ENCODE results near the gene PRRC2B.
"Not testable (repeated sequence)": the region's sequence is repeated elsewhere in the genome, so short reads cannot be mapped to it uniquely, and the experiment has no call there.

The PRRC2B gene

GRCh38 chr9:131525643-131526565 lies 132.0 kb downstream of the PRRC2B start:
- DNase-seq (ENCODE audit: low read depth, low spot score): no peak
- H3K27ac ChIP-seq: no peak overlapping the region

- no peak overlapping the region for H3K27ac ChIP-seq
- no peak for DNase-seq (ENCODE audit: low read depth, low spot score)
Observed at GRCh38 chr9:131528186-131528585, 134.3 kb downstream of the PRRC2B start.

- H3K27ac ChIP-seq: no peak overlapping the region
Observed at GRCh38 chr9:131528886-131529505, 135.1 kb downstream of the PRRC2B start.

GRCh38 chr9:131529597-131530545 lies 136.0 kb downstream of the PRRC2B start:
- DNase-seq (ENCODE audit: low read depth, low spot score): no peak
- H3K27ac ChIP-seq: no peak overlapping the region

More at GRCh38 chr9:131528886-131529505, 135.1 kb downstream of the PRRC2B start:
- no peak for DNase-seq (ENCODE audit: low read depth, low spot score)

GRCh38 chr9:131530546-131530919 lies 136.6 kb downstream of the PRRC2B start:
- no peak overlapping the region for H3K27ac ChIP-seq
- DNase-seq (ENCODE audit: low read depth, low spot score): no peak

- no peak within 1 kb of the TSS for H3K27ac ChIP-seq
- DNase-seq (ENCODE audit: low read depth, low spot score): peak; percentile 6
Observed at GRCh38 chr9:131530920-131531832, 137.3 kb downstream of the PRRC2B start, which contains the start of gene UCK1. Gene UCK1 (minus strand): TSS chr9:131531263. CDS start chr9:131531174, 89 bp downstream.

GRCh38 chr9:131534721-131535237 lies 140.9 kb downstream of the PRRC2B start:
- DNase-seq (ENCODE audit: low read depth, low spot score): no peak
- no peak overlapping the region for H3K27ac ChIP-seq

GRCh38 chr9:131537946-131538345 lies 144.1 kb downstream of the PRRC2B start:
- DNase-seq (ENCODE audit: low read depth, low spot score): no peak
- no peak overlapping the region for H3K27ac ChIP-seq

- no peak overlapping the region for H3K27ac ChIP-seq
- no peak for DNase-seq (ENCODE audit: low read depth, low spot score)
Observed at GRCh38 chr9:131539223-131539923, 145.5 kb downstream of the PRRC2B start.

- no peak for DNase-seq (ENCODE audit: low read depth, low spot score)
- H3K27ac ChIP-seq: no peak overlapping the region
Observed at GRCh38 chr9:131543141-131543540, 149.3 kb downstream of the PRRC2B start.

GRCh38 chr9:131545003-131545785 lies 151.3 kb downstream of the PRRC2B start, which contains the start of gene PRRT1B:
Gene PRRT1B (plus strand): TSS chr9:131545523. CDS start chr9:131545616, 93 bp downstream.
- no peak within 1 kb of the TSS for H3K27ac ChIP-seq
- peak; percentile 6 for DNase-seq (ENCODE audit: low read depth, low spot score)

- no peak for DNase-seq (ENCODE audit: low read depth, low spot score)
Observed at GRCh38 chr9:131545786-131546335, 152.0 kb downstream of the PRRC2B start.

GRCh38 chr9:131546336-131547084 lies 152.6 kb downstream of the PRRC2B start:
- no peak for DNase-seq (ENCODE audit: low read depth, low spot score)
- no peak overlapping the region for H3K27ac ChIP-seq

More at GRCh38 chr9:131545786-131546335, 152.0 kb downstream of the PRRC2B start:
- H3K27ac ChIP-seq: no peak overlapping the region

- DNase-seq (ENCODE audit: low read depth, low spot score); H3K27ac ChIP-seq: not testable (repeated sequence)
Observed at GRCh38 chr9:131549186-131549585, 155.3 kb downstream of the PRRC2B start.

Measured in epithelial cell of prostate (primary cell).